ENCODE data around the gene DARS2.

DNA sequence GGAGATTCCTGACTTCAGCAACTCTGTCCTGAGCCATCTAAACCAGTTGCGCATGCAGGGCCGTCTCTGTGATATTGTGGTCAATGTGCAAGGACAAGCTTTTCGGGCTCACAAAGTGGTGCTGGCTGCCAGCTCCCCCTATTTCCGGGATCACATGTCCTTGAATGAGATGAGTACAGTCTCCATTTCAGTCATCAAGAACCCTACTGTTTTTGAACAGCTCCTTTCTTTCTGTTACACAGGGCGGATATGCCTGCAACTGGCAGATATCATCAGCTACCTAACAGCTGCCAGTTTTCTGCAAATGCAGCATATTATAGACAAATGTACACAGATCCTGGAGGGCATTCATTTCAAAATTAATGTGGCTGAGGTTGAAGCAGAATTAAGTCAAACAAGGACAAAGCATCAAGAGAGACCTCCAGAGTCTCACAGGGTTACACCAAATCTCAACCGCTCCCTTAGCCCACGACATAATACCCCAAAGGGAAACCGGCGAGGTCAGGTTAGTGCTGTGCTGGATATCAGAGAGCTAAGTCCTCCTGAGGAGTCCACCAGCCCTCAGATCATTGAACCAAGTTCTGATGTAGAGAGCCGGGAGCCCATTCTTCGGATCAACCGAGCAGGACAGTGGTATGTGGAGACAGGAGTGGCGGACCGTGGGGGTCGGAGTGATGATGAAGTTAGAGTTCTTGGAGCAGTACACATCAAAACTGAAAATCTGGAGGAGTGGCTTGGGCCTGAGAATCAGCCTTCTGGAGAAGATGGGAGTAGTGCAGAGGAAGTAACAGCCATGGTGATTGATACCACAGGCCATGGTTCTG lies 46.0 kb downstream of the DARS2 start:
- TF ChIP-seq, protein P1, sequence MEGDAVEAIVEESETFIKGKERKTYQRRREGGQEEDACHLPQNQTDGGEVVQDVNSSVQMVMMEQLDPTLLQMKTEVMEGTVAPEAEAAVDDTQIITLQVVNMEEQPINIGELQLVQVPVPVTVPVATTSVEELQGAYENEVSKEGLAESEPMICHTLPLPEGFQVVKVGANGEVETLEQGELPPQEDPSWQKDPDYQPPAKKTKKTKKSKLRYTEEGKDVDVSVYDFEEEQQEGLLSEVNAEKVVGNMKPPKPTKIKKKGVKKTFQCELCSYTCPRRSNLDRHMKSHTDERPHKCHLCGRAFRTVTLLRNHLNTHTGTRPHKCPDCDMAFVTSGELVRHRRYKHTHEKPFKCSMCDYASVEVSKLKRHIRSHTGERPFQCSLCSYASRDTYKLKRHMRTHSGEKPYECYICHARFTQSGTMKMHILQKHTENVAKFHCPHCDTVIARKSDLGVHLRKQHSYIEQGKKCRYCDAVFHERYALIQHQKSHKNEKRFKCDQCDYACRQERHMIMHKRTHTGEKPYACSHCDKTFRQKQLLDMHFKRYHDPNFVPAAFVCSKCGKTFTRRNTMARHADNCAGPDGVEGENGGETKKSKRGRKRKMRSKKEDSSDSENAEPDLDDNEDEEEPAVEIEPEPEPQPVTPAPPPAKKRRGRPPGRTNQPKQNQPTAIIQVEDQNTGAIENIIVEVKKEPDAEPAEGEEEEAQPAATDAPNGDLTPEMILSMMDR (conservative IDR thresholded peaks at IDR 0.05; ENCODE audit: low read length): no peak; the same call in 1 of the 2 replicates
- no peak for TF ChIP-seq EZH2phosphoT487 (IDR thresholded peaks at IDR 0.05; ENCODE audit: borderline replicate concordance, low read depth, low read length)
